Neutrophil (primary cell): Measurements from ENCODE around the gene DUSP16.

Experiments
- H3K27ac ChIP-seq: fragments of 200-600 bp; sonication (generic); 2 replicates; pipeline ENCODE4 v1.5.1; 2016; ENCODE audit warnings: mild to moderate bottlenecking, moderate library complexity
- H3K27me3 ChIP-seq: fragments of 200-600 bp; sonication (generic); 2 replicates; pipeline ENCODE4 v1.6.0; 2016; ENCODE audit warnings: mild to moderate bottlenecking
- H3K36me3 ChIP-seq: fragments of 200-600 bp; sonication (generic); 2 replicates; pipeline ENCODE4 v1.5.1; 2017
- H3K4me1 ChIP-seq, 2 experiments: fragments of 200-600 bp in 1 of 2; sonication (generic) in 1 of 2; 1 replicate in 1 of 2; 2 replicates in 1 of 2; pipeline versions ENCODE4 v1.5.1 to v1.6.1; 2013 to 2016; ENCODE audit warnings: low read depth in 1 of 2, low read length in 1 of 2, mild to moderate bottlenecking in 1 of 2, moderate library complexity in 1 of 2; ENCODE audit not compliant: control insufficient read depth in 1 of 2, insufficient read depth in 1 of 2
- H3K4me3 ChIP-seq, 2 experiments: fragments of 200-600 bp in 1 of 2; sonication (generic) in 1 of 2; 1 replicate in 1 of 2; 2 replicates in 1 of 2; pipeline ENCODE4 v1.5.1; 2013 to 2016; ENCODE audit warnings: low read depth in 1 of 2, low read length in 1 of 2, mild to moderate bottlenecking in 1 of 2, moderate library complexity in 1 of 2
- H3K9me3 ChIP-seq: fragments of 200-600 bp; sonication (generic); 2 replicates; pipeline ENCODE4 v1.5.1; 2016
- CTCF ChIP-seq: fragments of 200-600 bp; sonication (generic); IDR thresholded peaks from 2 replicates; pipeline ENCODE4 v1.5.1; 2016; ENCODE audit warnings: antibody characterized with exemption

The DUSP16 gene

GRCh38 chr12:12460935-12461922 lies 101.4 kb downstream of the DUSP16 start:
- H3K4me3 ChIP-seq = no peak overlapping the region
- H3K9me3 ChIP-seq = no peaks in the 10 kb centered on the region
- H3K4me1 ChIP-seq = peaks cover 7 to 11% of the 10 kb centered on the region in 2 experiments
- H3K27me3 ChIP-seq = no peaks in the 10 kb centered on the region
- H3K27ac ChIP-seq = no peak overlapping the region
- no peak for TF ChIP-seq CTCF
- H3K36me3 ChIP-seq = peaks cover 4% of the 10 kb centered on the region

GRCh38 chr12:12456637-12457036 lies 106.0 kb downstream of the DUSP16 start:
- no peak for TF ChIP-seq CTCF
- H3K4me3 ChIP-seq = no peak overlapping the region
- no peak overlapping the region for H3K27ac ChIP-seq
- H3K27me3 ChIP-seq = no peaks in the 10 kb centered on the region
- peaks cover 0 to 4% of the 10 kb centered on the region in 2 experiments for H3K4me1 ChIP-seq
- H3K9me3 ChIP-seq = no peaks in the 10 kb centered on the region
- no peaks in the 10 kb centered on the region for H3K36me3 ChIP-seq

GRCh38 chr12:12454315-12454714 lies 108.3 kb downstream of the DUSP16 start:
- Histone ChIP-seq H3K4me3 (no peak overlapping the region), H3K9me3 (no peaks in the 10 kb centered on the region), H3K27ac (no peak overlapping the region), H3K36me3 (no peaks in the 10 kb centered on the region), H3K4me1 (peaks cover 9 to 13% of the 10 kb centered on the region in 2 experiments), H3K27me3 (no peaks in the 10 kb centered on the region)
- TF ChIP-seq CTCF = no peak

GRCh38 chr12:12453635-12454034 lies 109.0 kb downstream of the DUSP16 start:
- Histone ChIP-seq H3K4me1 (peaks cover 16 to 20% of the 10 kb centered on the region in 2 experiments), H3K36me3 (no peaks in the 10 kb centered on the region), H3K4me3 (no peak overlapping the region), H3K27ac (no peak overlapping the region), H3K27me3 (no peaks in the 10 kb centered on the region), H3K9me3 (no peaks in the 10 kb centered on the region)
- no peak for TF ChIP-seq CTCF

- Histone ChIP-seq H3K36me3 (no peaks in the 10 kb centered on the region), H3K4me3 (no peak overlapping the region), H3K27ac (no peak overlapping the region), H3K4me1 (peaks cover 21 to 25% of the 10 kb centered on the region in 2 experiments), H3K9me3 (no peaks in the 10 kb centered on the region), H3K27me3 (no peaks in the 10 kb centered on the region)
- no peak for TF ChIP-seq CTCF
Measured at GRCh38 chr12:12452326-12452902, 110.2 kb downstream of the DUSP16 start.
